GM23248 (cell line): ENCODE data around the gene ATM. TPM values are rescaled to one million over a fixed set of nuclear protein-coding genes. Genes with fewer than 3 reads are reported as not detected.

Experiments
- DNase-seq: peaks from one replicate; pipeline ENCODE4 v3.0.0-alpha.2; 2015
- H2AFZ ChIP-seq: fragments of 200-600 bp; sonication (generic); 2 replicates; pipeline ENCODE4 v1.6.1; 2016; ENCODE audit warnings: antibody characterized with exemption
- H3F3A ChIP-seq: fragments of 200-600 bp; sonication (generic); 2 replicates; pipeline ENCODE4 v1.6.1; 2016; ENCODE audit warnings: mild to moderate bottlenecking, antibody characterized with exemption, mixed run types; ENCODE audit not compliant: insufficient read depth
- H3K27ac ChIP-seq: fragments of 200-600 bp; sonication (generic); 2 replicates; pipeline ENCODE4 v1.5.1; 2016; ENCODE audit warnings: mild to moderate bottlenecking
- H3K27me3 ChIP-seq: fragments of 200-600 bp; sonication (generic); replicated peaks from 2 replicates; pipeline ENCODE4 v1.6.1; 2016; ENCODE audit warnings: mild to moderate bottlenecking; ENCODE audit not compliant: insufficient read depth
- H3K36me3 ChIP-seq: fragments of 200-600 bp; sonication (generic); 2 replicates; pipeline ENCODE4 v1.6.1; 2016; ENCODE audit warnings: low read depth, mild to moderate bottlenecking
- H3K4me1 ChIP-seq: fragments of 200-600 bp; sonication (generic); 2 replicates; pipeline ENCODE4 v1.6.1; 2016; ENCODE audit warnings: mild to moderate bottlenecking; ENCODE audit not compliant: insufficient read depth
- H3K4me2 ChIP-seq: fragments of 200-600 bp; sonication (generic); one replicate; pipeline ENCODE4 v1.6.1; 2016; ENCODE audit warnings: mild to moderate bottlenecking; ENCODE audit not compliant: unreplicated experiment
- H3K4me3 ChIP-seq: fragments of 200-600 bp; sonication (generic); 2 replicates; pipeline ENCODE4 v1.5.1; 2016; ENCODE audit warnings: mild to moderate bottlenecking
- H3K79me2 ChIP-seq: fragments of 200-600 bp; sonication (generic); 2 replicates; pipeline ENCODE4 v1.6.1; 2016; ENCODE audit warnings: mild to moderate bottlenecking; ENCODE audit not compliant: insufficient read depth
- H3K9ac ChIP-seq: fragments of 200-600 bp; sonication (generic); 2 replicates; pipeline ENCODE4 v1.6.1; 2016; ENCODE audit warnings: mild to moderate bottlenecking
- H3K9me2 ChIP-seq: fragments of 200-600 bp; sonication (generic); 2 replicates; pipeline ENCODE4 v1.6.1; 2016; ENCODE audit warnings: mixed run types, mild to moderate bottlenecking, moderate library complexity; ENCODE audit not compliant: insufficient read depth
- H3K9me3 ChIP-seq: fragments of 200-600 bp; sonication (generic); one replicate; pipeline ENCODE4 v1.6.1; 2017; ENCODE audit warnings: low read depth
- H4K20me1 ChIP-seq: fragments of 200-600 bp; sonication (generic); 2 replicates; pipeline ENCODE4 v1.6.0; 2016; ENCODE audit not compliant: insufficient read depth
- EZH2 ChIP-seq: fragments of 200-600 bp; sonication (generic); IDR thresholded peaks from 2 replicates; pipeline ENCODE4 v1.6.1; 2018; ENCODE audit warnings: antibody characterized with exemption, mild to moderate bottlenecking; ENCODE audit not compliant: insufficient read depth, poor library complexity, severe bottlenecking
- EZH2phosphoT487 ChIP-seq: fragments of 200-600 bp; sonication (generic); IDR thresholded peaks from 2 replicates; pipeline ENCODE4 v1.6.1; 2018; ENCODE audit warnings: antibody characterized with exemption, moderate library complexity, mild to moderate bottlenecking, low read depth; ENCODE audit not compliant: insufficient read depth
- WGBS, 2 experiments: methylation state at CpG; one replicate each; pipeline ENCODE4 v1.1.6; 2015 to 2017; ENCODE audit warnings: low lambda C conversion rate in 2 of 2, low coverage in 1 of 2; ENCODE audit errors: missing lambda C conversion rate in 2 of 2; 5-methylcytosine and 5-hydroxymethylcytosine counted together
- in situ Hi-C: fragments of 300-500 bp; cut with MboI; formaldehyde crosslinking; loops from 2 replicates; pipeline ENCODE4 v1.15.0; 2020
- polyA plus RNA-seq: library from polyadenylated mRNA; unstranded; fragments of >200 nt; fragmentation: Nextera tagmentation; extraction: Ambion mirVana; gene quantifications from 2 replicates; pipeline ENCODE4 v1.2.1, GENCODE V29; 2016
- total RNA-seq: library from RNA; depleted of rRNA; stranded (reverse); fragments of >200 nt; shearing (Covaris generic); gene quantifications from 2 replicates; pipeline ENCODE4 v1.2.3, GENCODE V29; 2014

ATM gene
- total and polyA plus RNA-seq, 2 experiments from 2014 or later = 16.5 to 69.2 TPM

- Histone ChIP-seq H3F3A (peaks cover 10% of the 10 kb centered on the region; the same call in 1 of the 2 replicates), H3K9ac (no peak overlapping the region), H3K36me3 (peaks cover 20% of the 10 kb centered on the region; the same call in 1 of the 2 replicates), H3K79me2 (peaks cover 86% of the 10 kb centered on the region), H3K27me3 (no peaks in the 10 kb centered on the region), H3K9me3 (no peaks in the 10 kb centered on the region), H3K9me2 (no peaks in the 10 kb centered on the region; the same call in 1 of the 2 replicates), H3K4me2 (no peak overlapping the region), H3K4me3 (no peak overlapping the region), H2AFZ (no peak overlapping the region), H4K20me1 (no peaks in the 10 kb centered on the region), H3K4me1 (peaks cover 6% of the 10 kb centered on the region), H3K27ac (no peak overlapping the region)
- TF ChIP-seq EZH2 (no peak), EZH2phosphoT487 (no peak)
- in situ Hi-C loops = no loop called here
- 96 to 98% methylated on average over 4 of the region's 4 CpGs for WGBS, 2 experiments
- no peak for DNase-seq
Observed at GRCh38 chr11:108204929-108205499, 17.9 kb upstream of the ATM start.

- no peaks in the 10 kb centered on the region for H3K9me3 ChIP-seq
- H3K27ac ChIP-seq = no peak overlapping the region
- H3K36me3 ChIP-seq = peaks cover 20% of the 10 kb centered on the region; the same call in 1 of the 2 replicates
- in situ Hi-C loops = no loop called here
- DNase-seq = no peak
- no peak overlapping the region for H3K9ac ChIP-seq
- 74 to 75% methylated on average over 5 of the region's 6 CpGs for WGBS, 2 experiments
- H3K4me2 ChIP-seq = no peak overlapping the region
- no peak overlapping the region for H2AFZ ChIP-seq
- no peaks in the 10 kb centered on the region for H3K9me2 ChIP-seq
- H3K79me2 ChIP-seq = peaks cover 94% of the 10 kb centered on the region
- no peak for TF ChIP-seq EZH2phosphoT487
- TF ChIP-seq EZH2 = no peak
- H3K27me3 ChIP-seq = no peaks in the 10 kb centered on the region
- no peaks in the 10 kb centered on the region for H4K20me1 ChIP-seq
- H3F3A ChIP-seq = no peaks in the 10 kb centered on the region
- no peaks in the 10 kb centered on the region for H3K4me1 ChIP-seq
- H3K4me3 ChIP-seq = no peak overlapping the region
Observed at GRCh38 chr11:108206171-108206570, 16.7 kb upstream of the ATM start.

GRCh38 chr11:108206969-108207682, 15.7 kb upstream of the ATM start:
- Histone ChIP-seq H3K4me3 (no peak overlapping the region), H3K27me3 (no peaks in the 10 kb centered on the region), H3K9ac (no peak overlapping the region), H3K9me2 (no peaks in the 10 kb centered on the region), H2AFZ (no peak overlapping the region), H3F3A (no peaks in the 10 kb centered on the region), H3K79me2 (peaks cover 95% of the 10 kb centered on the region), H3K36me3 (peaks cover 22% of the 10 kb centered on the region; the same call in 1 of the 2 replicates), H3K4me2 (no peak overlapping the region), H3K9me3 (no peaks in the 10 kb centered on the region), H3K4me1 (no peaks in the 10 kb centered on the region), H4K20me1 (no peaks in the 10 kb centered on the region), H3K27ac (no peak overlapping the region)
- WGBS, 2 experiments = 88 to 95% methylated on average over 8 of the region's 8 CpGs
- in situ Hi-C loops = no loop called here
- TF ChIP-seq EZH2 = no peak
- TF ChIP-seq EZH2phosphoT487 = no peak
- DNase-seq = no peak

- no peak for DNase-seq
- in situ Hi-C loops = no loop called here
- H4K20me1 ChIP-seq = no peaks in the 10 kb centered on the region
- no peak for TF ChIP-seq EZH2phosphoT487
- H3K36me3 ChIP-seq = peaks cover 22% of the 10 kb centered on the region; the same call in 1 of the 2 replicates
- H3K27ac ChIP-seq = no peak overlapping the region
- no peak overlapping the region for H2AFZ ChIP-seq
- H3K9me2 ChIP-seq = no peaks in the 10 kb centered on the region
- 88 to 89% methylated on average over 5 to 6 of the region's 6 CpGs for WGBS, 2 experiments
- H3K9me3 ChIP-seq = no peaks in the 10 kb centered on the region
- H3F3A ChIP-seq = no peaks in the 10 kb centered on the region
- no peaks in the 10 kb centered on the region for H3K4me1 ChIP-seq
- H3K4me2 ChIP-seq = no peak overlapping the region
- peaks cover 95% of the 10 kb centered on the region for H3K79me2 ChIP-seq
- H3K4me3 ChIP-seq = no peak overlapping the region
- H3K27me3 ChIP-seq = no peaks in the 10 kb centered on the region
- no peak overlapping the region for H3K9ac ChIP-seq
Observed at GRCh38 chr11:108207683-108208060, 15.2 kb upstream of the ATM start.
